GM18861 (cell line): ENCODE measurements around the gene RAB33A.
"Not testable (repeated sequence)": the region's sequence is repeated elsewhere in the genome, so short reads cannot be mapped to it uniquely, and the experiment has no call there.

ENCODE experiments used
- ATAC-seq: cut with Tn5 transposase; IDR thresholded peaks from one replicate; pipeline ENCODE4 v1.9.1; 2021; ENCODE audit not compliant: unreplicated experiment

Gene RAB33A

DNA sequence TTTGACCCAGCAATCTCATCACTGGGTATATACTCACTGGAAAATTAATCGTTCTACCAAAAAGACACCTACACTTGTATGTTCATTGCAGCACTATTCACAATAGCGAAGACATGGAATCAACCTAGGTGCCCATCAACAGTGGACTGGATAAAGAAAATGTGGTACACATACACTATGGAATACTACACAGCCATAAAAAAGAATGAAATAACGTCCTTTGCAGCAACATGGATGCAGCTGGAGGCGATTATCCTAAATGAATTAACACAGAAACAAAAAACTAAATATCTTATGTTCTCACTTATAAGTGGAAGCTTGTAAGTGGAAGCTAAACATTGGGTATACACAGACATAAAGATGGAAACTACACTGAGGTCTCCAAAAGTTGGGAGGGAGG, 59.4 kb downstream of the RAB33A start:
- not testable (repeated sequence) for ATAC-seq
